Measurements from ENCODE around the gene ZNF683. TPM values are rescaled to one million over a fixed set of nuclear protein-coding genes. Genes with fewer than 3 reads are reported as not detected.

ZNF683 gene
- total RNA-seq, 1 experiment from 2014 or later, result not detected

DNA sequence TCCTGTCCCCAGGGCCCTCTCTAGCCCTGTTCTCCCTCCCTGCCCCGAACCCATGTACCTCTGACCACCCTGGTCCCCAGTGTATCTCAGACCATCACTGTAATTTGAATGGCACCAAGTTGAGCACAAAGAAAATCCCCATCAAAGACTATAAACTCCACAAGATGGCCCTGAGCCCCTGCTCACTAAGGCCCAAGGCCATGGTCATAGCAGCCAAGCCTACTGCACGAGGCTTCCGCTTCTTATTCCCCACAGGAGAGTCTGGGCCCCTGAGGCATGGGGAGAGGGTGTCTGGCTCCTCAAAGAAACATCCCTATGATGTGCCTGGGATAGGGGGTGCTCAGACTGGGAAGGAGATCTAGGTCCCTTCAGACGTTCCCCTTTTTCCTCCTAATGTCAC lies 4.5 kb downstream of the ZNF683 start:
- POLR2A ChIA-PET (ENCODE audit: unreplicated experiment), result no interaction called here
- intact Hi-C loops (cut with micrococcal nuclease; ENCODE audit: unreplicated experiment), result no loop called here

DNA sequence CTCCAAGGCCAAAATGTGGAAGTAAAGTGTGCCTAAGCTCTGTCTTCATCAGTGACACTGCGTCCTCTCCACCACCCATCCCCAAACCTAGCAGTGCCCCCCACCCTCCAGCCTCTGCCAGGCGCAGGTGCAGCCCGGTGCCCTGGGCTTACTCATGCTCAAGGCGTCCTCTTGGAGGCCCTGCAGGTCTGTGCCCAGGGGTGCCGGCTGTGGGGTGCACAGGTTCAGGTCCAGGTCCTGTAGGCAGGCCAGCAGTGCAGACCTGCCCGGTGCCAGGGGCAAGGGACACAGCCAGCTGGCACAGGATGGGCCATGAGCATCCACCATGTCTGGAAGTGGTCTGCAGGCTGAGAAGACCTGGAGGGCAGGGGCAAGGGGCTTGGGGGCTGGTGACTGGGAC lies 5.1 kb downstream of the ZNF683 start:
- Histone ChIP-seq H3F3A (ENCODE audit: insufficient read depth, low read depth) (no peaks in the 10 kb centered on the region), H3K9me3 (ENCODE audit: insufficient read depth, low read depth) (no peaks in the 10 kb centered on the region), H2AFZ (no peak overlapping the region), H3K4me3 (no peak overlapping the region), H3K27me3 (ENCODE audit: insufficient read depth, low read depth) (no peaks in the 10 kb centered on the region), H3K27ac (no peak overlapping the region), H3K4me1 (replicated peaks; ENCODE audit: insufficient read depth) (no peaks in the 10 kb centered on the region), H3K9me2 (ENCODE audit: insufficient read depth) (no peaks in the 10 kb centered on the region), H3K4me2 (no peak overlapping the region), H3K36me3 (ENCODE audit: low read depth) (no peaks in the 10 kb centered on the region), H4K20me1 (ENCODE audit: insufficient read depth) (no peaks in the 10 kb centered on the region), H3K79me2 (ENCODE audit: low read depth) (no peaks in the 10 kb centered on the region)
- ChIA-PET POLR2A (ENCODE audit: unreplicated experiment) (no interaction called here), CTCF (no interaction called here)
- no peak for TF ChIP-seq EZH2 (IDR thresholded peaks at IDR 0.05; ENCODE audit: low read depth)
- TF ChIP-seq, protein P1, sequence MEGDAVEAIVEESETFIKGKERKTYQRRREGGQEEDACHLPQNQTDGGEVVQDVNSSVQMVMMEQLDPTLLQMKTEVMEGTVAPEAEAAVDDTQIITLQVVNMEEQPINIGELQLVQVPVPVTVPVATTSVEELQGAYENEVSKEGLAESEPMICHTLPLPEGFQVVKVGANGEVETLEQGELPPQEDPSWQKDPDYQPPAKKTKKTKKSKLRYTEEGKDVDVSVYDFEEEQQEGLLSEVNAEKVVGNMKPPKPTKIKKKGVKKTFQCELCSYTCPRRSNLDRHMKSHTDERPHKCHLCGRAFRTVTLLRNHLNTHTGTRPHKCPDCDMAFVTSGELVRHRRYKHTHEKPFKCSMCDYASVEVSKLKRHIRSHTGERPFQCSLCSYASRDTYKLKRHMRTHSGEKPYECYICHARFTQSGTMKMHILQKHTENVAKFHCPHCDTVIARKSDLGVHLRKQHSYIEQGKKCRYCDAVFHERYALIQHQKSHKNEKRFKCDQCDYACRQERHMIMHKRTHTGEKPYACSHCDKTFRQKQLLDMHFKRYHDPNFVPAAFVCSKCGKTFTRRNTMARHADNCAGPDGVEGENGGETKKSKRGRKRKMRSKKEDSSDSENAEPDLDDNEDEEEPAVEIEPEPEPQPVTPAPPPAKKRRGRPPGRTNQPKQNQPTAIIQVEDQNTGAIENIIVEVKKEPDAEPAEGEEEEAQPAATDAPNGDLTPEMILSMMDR (conservative IDR thresholded peaks at IDR 0.05), result no peak
- no TSS peak for BruUV-seq (replicated peaks)
- intact Hi-C loops (cut with micrococcal nuclease; ENCODE audit: unreplicated experiment), result no loop called here
- DNase-seq, result no peak

More for the DNA sequence above, 4.5 kb downstream of the ZNF683 start:
- no peak for DNase-seq
- TF ChIP-seq, protein P1 (conservative IDR thresholded peaks at IDR 0.05), result no peak
- no peak for TF ChIP-seq EZH2 (IDR thresholded peaks at IDR 0.05; ENCODE audit: low read depth)
- Histone ChIP-seq H3K4me3 (no peak overlapping the region), H3F3A (ENCODE audit: insufficient read depth, low read depth) (no peaks in the 10 kb centered on the region), H3K9me3 (ENCODE audit: insufficient read depth, low read depth) (no peaks in the 10 kb centered on the region), H3K4me1 (replicated peaks; ENCODE audit: insufficient read depth) (no peaks in the 10 kb centered on the region), H3K9me2 (ENCODE audit: insufficient read depth) (no peaks in the 10 kb centered on the region), H3K4me2 (no peak overlapping the region), H3K27ac (no peak overlapping the region), H4K20me1 (ENCODE audit: insufficient read depth) (no peaks in the 10 kb centered on the region), H2AFZ (no peak overlapping the region), H3K36me3 (ENCODE audit: low read depth) (no peaks in the 10 kb centered on the region), H3K27me3 (ENCODE audit: insufficient read depth, low read depth) (no peaks in the 10 kb centered on the region), H3K79me2 (ENCODE audit: low read depth) (no peaks in the 10 kb centered on the region)
- CTCF ChIA-PET, result no interaction called here
- no TSS peak for BruUV-seq (replicated peaks)

DNA sequence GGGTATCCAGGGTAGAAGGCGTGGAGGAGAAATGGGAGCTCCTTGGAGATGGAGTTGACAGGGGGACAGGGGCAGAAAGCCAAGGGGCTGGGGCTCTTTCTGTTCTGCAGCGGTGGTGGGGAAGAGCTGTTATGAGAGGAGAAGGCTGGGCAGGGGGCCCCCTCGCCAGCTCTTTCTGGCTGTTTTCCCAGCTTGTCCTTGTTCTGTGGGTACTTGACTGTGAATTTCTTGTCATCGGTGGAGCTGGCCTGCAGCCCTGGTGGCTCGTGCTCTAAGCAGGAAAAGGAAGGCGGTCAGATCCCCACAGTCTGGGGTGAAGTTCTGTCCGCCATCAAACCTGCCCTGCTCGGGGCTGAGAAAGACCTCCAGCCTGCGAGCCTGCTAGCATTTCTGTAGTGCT lies 7.6 kb downstream of the ZNF683 start:
- no peak for DNase-seq
- no peak overlapping the region for H2AFZ ChIP-seq
- H3K9me2 ChIP-seq (ENCODE audit: insufficient read depth), result no peaks in the 10 kb centered on the region
- no peak overlapping the region for H3K4me2 ChIP-seq
- H3K27me3 ChIP-seq (ENCODE audit: insufficient read depth, low read depth), result no peaks in the 10 kb centered on the region
- H3K36me3 ChIP-seq (ENCODE audit: low read depth), result no peaks in the 10 kb centered on the region
- no peaks in the 10 kb centered on the region for H3K4me1 ChIP-seq (replicated peaks; ENCODE audit: insufficient read depth)
- intact Hi-C loops (cut with micrococcal nuclease; ENCODE audit: unreplicated experiment), result loop anchor here (5.0 kb wide), 2 partner anchors 52 to 128 kb away; no protein-coding TSS in a partner anchor
- POLR2A ChIA-PET (ENCODE audit: unreplicated experiment), result interaction anchor here (0.6 kb wide), 1 partner anchor 62 kb away, joined by 4 read pairs; no protein-coding TSS in a partner anchor
- H3K4me3 ChIP-seq, result no peak overlapping the region
- no peak for TF ChIP-seq EZH2 (IDR thresholded peaks at IDR 0.05; ENCODE audit: low read depth)
- TF ChIP-seq, protein P1 (conservative IDR thresholded peaks at IDR 0.05), result no peak
- H3F3A ChIP-seq (ENCODE audit: insufficient read depth, low read depth), result no peaks in the 10 kb centered on the region
- H3K9me3 ChIP-seq (ENCODE audit: insufficient read depth, low read depth), result no peaks in the 10 kb centered on the region
- no peak overlapping the region for H3K27ac ChIP-seq
- CTCF ChIA-PET, result interaction anchor here (1.0 kb wide), 1 partner anchor 33 kb away, joined by 4 read pairs; no protein-coding TSS in a partner anchor
- H3K79me2 ChIP-seq (ENCODE audit: low read depth), result no peaks in the 10 kb centered on the region
- no TSS peak for BruUV-seq (replicated peaks)
- H4K20me1 ChIP-seq (ENCODE audit: insufficient read depth), result no peaks in the 10 kb centered on the region
